Measurements from ENCODE around the gene RNF10. TPM values are rescaled to one million over a fixed set of nuclear protein-coding genes. Genes with fewer than 3 reads are reported as not detected.

The RNF10 gene
- total and polyA plus RNA-seq, 8 donors, result 92.5 to 151 (median 106) TPM

- H3K9me3 ChIP-seq, result no peaks in the 10 kb centered on the region
- FAIRE-seq, result no peak
- peaks cover 4 to 61% (median 13%) of the 10 kb centered on the region in 3 donors for H3K36me3 ChIP-seq
- 90 to 100% methylated on average over 1 of the region's 1 CpG for WGBS, 2 donors
- TF ChIP-seq, protein P1, sequence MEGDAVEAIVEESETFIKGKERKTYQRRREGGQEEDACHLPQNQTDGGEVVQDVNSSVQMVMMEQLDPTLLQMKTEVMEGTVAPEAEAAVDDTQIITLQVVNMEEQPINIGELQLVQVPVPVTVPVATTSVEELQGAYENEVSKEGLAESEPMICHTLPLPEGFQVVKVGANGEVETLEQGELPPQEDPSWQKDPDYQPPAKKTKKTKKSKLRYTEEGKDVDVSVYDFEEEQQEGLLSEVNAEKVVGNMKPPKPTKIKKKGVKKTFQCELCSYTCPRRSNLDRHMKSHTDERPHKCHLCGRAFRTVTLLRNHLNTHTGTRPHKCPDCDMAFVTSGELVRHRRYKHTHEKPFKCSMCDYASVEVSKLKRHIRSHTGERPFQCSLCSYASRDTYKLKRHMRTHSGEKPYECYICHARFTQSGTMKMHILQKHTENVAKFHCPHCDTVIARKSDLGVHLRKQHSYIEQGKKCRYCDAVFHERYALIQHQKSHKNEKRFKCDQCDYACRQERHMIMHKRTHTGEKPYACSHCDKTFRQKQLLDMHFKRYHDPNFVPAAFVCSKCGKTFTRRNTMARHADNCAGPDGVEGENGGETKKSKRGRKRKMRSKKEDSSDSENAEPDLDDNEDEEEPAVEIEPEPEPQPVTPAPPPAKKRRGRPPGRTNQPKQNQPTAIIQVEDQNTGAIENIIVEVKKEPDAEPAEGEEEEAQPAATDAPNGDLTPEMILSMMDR (IDR thresholded peaks at IDR 0.05), result no peak
- no peak overlapping the region for H3K27ac ChIP-seq
- H3K27me3 ChIP-seq, result no peaks in the 10 kb centered on the region
- ATAC-seq, result no peak
- peaks cover 0 to 7% (median 2%) of the 10 kb centered on the region in 3 donors for H3K4me1 ChIP-seq
- no peak overlapping the region for H3K4me3 ChIP-seq
- no peak for DNase-seq
- intact Hi-C loops (cut with DNase I), result no loop called here
These were observed 20.5 kb downstream of the RNF10 start for GRCh38 chr12:120554678-120555077.

- H3K9me3 ChIP-seq, result no peaks in the 10 kb centered on the region
- TF ChIP-seq, protein P1 (IDR thresholded peaks at IDR 0.05), result no peak
- no peak overlapping the region for H3K4me3 ChIP-seq
- no peaks in the 10 kb centered on the region for H3K27me3 ChIP-seq
- ATAC-seq, result no peak
- intact Hi-C loops (cut with DNase I), result no loop called here
- peaks cover 4 to 72% (median 20%) of the 10 kb centered on the region in 3 donors for H3K36me3 ChIP-seq
- H3K27ac ChIP-seq, result no peak overlapping the region
- FAIRE-seq, result no peak
- H3K4me1 ChIP-seq, result no peaks in the 10 kb centered on the region
- WGBS, 2 donors, result 93 to 96% methylated on average over 2 of the region's 2 CpGs
- no peak for DNase-seq
These were observed 23.4 kb downstream of the RNF10 start for GRCh38 chr12:120557589-120557988.

DNA sequence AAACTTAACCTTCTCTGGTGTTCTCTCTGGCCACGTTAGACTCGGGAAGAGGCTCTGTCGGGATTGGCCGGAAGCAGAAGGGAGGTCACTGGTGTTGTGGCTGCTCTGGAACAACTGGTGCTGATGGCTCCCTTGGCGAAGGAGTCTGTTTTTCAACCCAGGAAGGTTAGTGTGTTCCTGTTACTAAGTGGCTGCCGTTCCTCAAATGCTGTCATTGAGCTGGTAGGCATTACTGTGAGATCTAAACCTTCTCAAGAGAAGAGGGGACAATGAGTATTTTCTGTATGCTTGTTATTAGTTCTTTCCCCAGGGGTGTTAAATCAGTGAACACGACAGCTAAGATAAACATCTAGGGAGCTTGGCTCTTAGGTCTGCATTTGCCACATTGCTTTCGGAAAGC is 28.8 kb downstream of the RNF10 start:
- DNase-seq (no peak), FAIRE-seq (no peak), ATAC-seq (no peak)
- TF ChIP-seq, protein P1 (IDR thresholded peaks at IDR 0.05), result no peak
- Histone ChIP-seq H3K4me1 (no peaks in the 10 kb centered on the region), H3K4me3 (no peak overlapping the region), H3K27me3 (no peaks in the 10 kb centered on the region), H3K36me3 (peaks cover 11 to 87% (median 44%) of the 10 kb centered on the region in 3 donors), H3K27ac (no peak overlapping the region), H3K9me3 (no peaks in the 10 kb centered on the region)
- intact Hi-C loops (cut with DNase I), result no loop called here
- WGBS, 2 donors, result 84 to 85% methylated on average over 8 of the region's 8 CpGs

GRCh38 chr12:120563495-120563894 is 29.3 kb downstream of the RNF10 start:
- H3K36me3 ChIP-seq, result peaks cover 11 to 85% (median 44%) of the 10 kb centered on the region in 3 donors
- DNase-seq (no peak), ATAC-seq (peak in 1 of 4 donors; percentile 16), FAIRE-seq (no peak)
- WGBS, 2 donors, result 90 to 93% methylated on average over 11 of the region's 11 CpGs
- H3K27me3 ChIP-seq, result no peaks in the 10 kb centered on the region
- H3K27ac ChIP-seq, result no peak overlapping the region
- H3K4me3 ChIP-seq, result no peak overlapping the region
- H3K4me1 ChIP-seq, result no peaks in the 10 kb centered on the region
- TF ChIP-seq, protein P1 (IDR thresholded peaks at IDR 0.05), result no peak
- intact Hi-C loops (cut with DNase I), result no loop called here
- H3K9me3 ChIP-seq, result no peaks in the 10 kb centered on the region

GRCh38 chr12:120571299-120571698 is 37.1 kb downstream of the RNF10 start:
- H3K27me3 ChIP-seq, result no peaks in the 10 kb centered on the region
- no peak overlapping the region for H3K27ac ChIP-seq
- H3K9me3 ChIP-seq, result no peaks in the 10 kb centered on the region
- H3K36me3 ChIP-seq, result peaks cover 12 to 92% (median 48%) of the 10 kb centered on the region in 3 donors
- no peak overlapping the region for H3K4me3 ChIP-seq
- TF ChIP-seq, protein P1 (IDR thresholded peaks at IDR 0.05), result no peak
- ATAC-seq, result no peak
- no peak for DNase-seq
- no peak for FAIRE-seq
- 77% methylated on average over 5 of the region's 5 CpGs for WGBS, 2 donors
- intact Hi-C loops (cut with DNase I), result no loop called here
- H3K4me1 ChIP-seq, result no peaks in the 10 kb centered on the region
